Measurements from ENCODE around the gene MYL11.
A peak's percentile ranks its signal among the peaks of the same experiment; 100 is the strongest.

MYL11 gene

GRCh38 chr16:30371248-30371816, 3.3 kb upstream of the MYL11 start:
- DNase-seq (ENCODE audit: low read depth): no peak

GRCh38 chr16:30372038-30372712, 2.4 kb upstream of the MYL11 start:
- no peak for DNase-seq (ENCODE audit: low read depth)

- no peak for DNase-seq (ENCODE audit: low read depth)
These were observed 1.9 kb upstream of the MYL11 start for GRCh38 chr16:30372725-30373124.

- no peak for DNase-seq (ENCODE audit: low read depth)
These were observed 1.3 kb downstream of the MYL11 start for GRCh38 chr16:30375864-30376263.

DNA sequence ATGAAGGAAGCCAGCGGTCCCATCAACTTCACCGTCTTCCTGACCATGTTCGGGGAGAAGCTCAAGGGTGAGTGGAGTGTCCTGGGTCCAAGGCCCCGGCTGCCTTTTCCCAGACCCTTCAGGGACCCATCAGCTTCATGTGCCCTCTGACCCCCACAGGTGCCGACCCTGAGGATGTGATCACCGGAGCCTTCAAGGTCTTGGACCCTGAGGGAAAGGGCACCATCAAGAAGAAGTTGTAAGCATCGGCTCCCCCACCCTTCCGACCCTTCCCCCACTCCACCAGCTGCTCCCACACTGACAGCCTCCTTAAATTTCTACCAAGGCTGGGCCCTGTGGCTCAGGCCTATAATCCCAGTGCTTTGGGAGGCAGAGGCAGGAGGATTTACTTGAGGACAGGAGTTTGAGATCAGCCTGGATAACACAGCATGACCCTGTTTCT, 1.9 kb downstream of the MYL11 start:
- DNase-seq (ENCODE audit: low read depth): no peak

GRCh38 chr16:30377050-30377811, 2.6 kb downstream of the MYL11 start:
- no peak for DNase-seq (ENCODE audit: low read depth)

- DNase-seq (ENCODE audit: low read depth): peak; percentile 80
These were observed 3.2 kb downstream of the MYL11 start for GRCh38 chr16:30377812-30378235.

DNA sequence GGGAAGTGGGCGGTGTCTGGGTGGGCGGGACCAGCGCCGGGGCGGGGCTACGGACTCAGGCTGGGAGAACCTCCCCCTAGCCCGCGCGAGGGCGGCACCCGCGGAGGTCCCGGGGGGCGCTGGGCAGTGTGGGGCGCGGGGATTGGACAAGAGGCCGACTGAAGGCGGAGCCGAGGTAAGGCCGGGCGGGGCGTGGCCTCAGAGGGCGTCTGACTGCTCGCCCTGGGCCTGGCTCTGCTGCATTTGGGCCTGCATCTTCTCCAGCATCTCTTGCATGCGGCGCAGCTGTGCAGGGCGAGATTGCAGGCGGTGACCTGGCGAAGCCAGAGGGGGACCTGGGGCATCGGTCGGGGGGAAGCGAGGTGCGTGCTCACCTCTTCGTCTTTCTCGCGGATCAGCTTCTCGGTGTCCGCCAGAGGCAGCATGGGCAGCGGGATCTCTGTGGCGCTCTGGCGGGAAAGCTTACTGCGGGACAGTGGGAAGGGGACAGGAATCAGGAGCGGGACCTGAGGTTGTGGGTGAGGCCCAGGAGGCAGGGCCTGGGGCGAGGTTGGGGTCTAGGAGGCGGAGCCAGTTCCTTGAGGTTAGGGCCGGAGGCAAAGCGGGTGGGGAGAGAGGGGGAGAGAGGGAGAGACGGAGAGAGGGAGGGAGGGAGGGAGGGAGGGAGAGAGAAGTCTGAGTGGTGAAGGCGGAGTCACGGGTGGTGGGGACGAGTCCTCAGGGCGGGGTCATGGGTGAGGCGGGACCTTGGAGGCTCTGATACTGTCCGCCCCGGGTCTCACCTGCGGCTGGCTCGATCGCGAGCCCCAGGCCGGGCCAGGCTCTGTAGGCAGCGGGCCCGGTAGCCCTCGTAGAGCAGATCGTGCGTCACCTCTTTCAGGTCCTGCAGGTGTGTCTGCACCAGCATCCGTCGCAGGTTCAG, 3.9 kb downstream of the MYL11 start:
- DNase-seq (ENCODE audit: low read depth): peak; percentile 100

DNA sequence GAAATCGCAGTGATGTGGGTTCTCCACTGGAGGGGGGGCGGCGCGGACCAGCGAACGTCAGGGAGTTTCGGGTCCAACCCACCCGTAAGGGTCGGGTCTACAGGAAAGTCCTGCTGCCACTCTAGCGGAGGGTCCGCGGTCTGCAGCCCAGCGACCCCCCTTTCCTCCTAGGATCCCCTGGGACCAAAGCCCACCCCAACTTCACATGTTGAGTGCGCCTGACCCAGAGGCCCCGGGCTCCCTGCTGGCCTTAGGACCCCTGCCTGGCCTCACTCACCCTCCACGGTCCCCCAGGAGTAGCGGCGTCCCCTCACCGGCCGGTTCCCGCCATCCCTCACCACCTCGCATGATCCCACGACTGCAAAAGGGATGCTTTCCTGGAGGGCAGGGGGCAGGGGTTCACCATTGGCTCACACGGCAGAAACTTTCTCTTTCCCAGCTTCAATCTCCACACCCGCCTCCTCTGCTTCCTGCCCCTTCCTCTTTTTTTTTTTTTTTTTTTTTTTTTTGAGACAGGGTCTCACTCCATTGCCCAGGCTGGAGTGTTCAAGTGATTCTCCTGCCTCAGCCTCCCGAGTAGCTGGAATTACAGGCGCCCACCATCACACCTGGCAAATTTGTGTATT, 4.7 kb downstream of the MYL11 start:
- no peak for DNase-seq (ENCODE audit: low read depth)

GRCh38 chr16:30380072-30380802, 5.6 kb downstream of the MYL11 start:
- DNase-seq (ENCODE audit: low read depth): no peak

DNA sequence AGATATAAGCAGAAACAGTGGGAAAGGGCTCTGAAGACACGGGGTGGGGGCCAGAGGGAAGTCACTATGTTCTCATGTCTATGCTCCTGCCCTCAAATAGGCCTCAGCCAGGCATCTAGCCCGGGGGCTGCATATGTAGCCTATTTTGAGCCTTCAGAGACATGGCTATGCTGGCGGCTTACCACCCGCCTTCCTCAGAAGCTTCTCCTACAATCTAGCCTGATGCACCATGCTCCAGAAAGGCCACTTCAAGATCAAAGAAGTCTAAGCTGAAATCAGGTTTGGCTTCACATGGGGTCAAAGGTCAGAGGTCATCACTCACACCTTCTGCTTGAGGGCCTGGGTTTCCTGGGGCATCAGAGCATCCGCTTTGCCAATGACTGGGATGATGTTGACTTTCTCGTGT, 6.2 kb downstream of the MYL11 start:
- no peak for DNase-seq (ENCODE audit: low read depth)

- no peak for DNase-seq (ENCODE audit: low read depth)
These were observed 6.9 kb downstream of the MYL11 start for GRCh38 chr16:30381291-30382041.

GRCh38 chr16:30382111-30382881, 7.7 kb downstream of the MYL11 start, which contains the start of gene SEPTIN1:
Gene SEPTIN1 (minus strand): TSS chr16:30382561. CDS start chr16:30382542, 19 bp downstream.
- DNase-seq (ENCODE audit: low read depth): peak; percentile 69

DNA sequence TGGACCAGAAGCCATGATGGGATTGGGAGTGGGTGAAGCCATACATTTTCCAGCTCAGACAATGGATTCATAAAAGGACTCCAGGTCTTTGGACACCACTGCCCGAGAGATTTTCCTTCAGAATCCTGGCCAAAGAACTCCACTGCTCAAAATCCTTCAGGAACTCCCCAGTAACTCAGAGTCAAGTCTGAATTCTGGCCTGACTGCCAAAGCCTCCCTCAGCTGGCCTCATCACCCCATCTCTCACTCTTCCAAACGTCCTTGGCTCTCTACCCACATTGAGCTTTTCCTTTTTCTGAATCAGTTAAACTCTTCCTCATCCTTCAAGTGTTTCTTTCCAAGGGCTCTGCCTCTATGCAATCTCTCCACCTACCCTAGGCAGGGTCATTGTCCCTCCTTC, 8.9 kb downstream of the MYL11 start:
- no peak for DNase-seq (ENCODE audit: low read depth)

DNA sequence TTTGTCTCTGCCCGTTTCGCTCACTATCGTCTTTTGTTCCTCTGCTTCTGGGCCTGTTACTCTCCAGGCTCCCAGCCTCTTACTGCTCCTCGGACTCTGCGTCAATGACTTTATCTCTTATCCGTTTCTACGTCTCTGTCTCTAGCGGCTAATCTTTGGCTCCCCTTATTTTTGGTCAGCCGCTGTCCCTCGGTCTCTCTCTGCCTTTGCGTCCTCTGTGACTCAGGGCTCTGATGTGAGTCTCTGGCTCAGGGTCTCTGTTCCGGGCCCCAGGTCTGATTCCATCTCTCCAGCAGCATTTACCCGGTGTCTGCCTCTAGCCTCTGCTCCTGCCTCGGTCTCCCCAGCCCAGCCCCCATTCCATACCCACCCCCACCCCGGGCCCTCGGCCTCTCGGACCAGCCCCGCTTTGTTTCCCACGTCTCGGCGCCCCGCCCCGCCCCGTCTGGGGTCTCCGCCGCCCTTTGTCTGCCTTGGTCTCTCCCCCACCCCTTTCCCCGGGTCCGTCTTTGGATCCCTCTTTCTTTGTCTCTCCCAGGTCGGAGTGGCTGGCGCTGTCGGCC, 20.1 kb downstream of the MYL11 start:
- DNase-seq (ENCODE audit: low read depth): no peak

GRCh38 chr16:30395155-30395991, 20.8 kb downstream of the MYL11 start, which contains the start of gene ZNF48:
Gene ZNF48 (plus strand): TSS chr16:30395420. CDS start chr16:30395795, 375 bp downstream.
- DNase-seq (ENCODE audit: low read depth): peak; percentile 47

DNA sequence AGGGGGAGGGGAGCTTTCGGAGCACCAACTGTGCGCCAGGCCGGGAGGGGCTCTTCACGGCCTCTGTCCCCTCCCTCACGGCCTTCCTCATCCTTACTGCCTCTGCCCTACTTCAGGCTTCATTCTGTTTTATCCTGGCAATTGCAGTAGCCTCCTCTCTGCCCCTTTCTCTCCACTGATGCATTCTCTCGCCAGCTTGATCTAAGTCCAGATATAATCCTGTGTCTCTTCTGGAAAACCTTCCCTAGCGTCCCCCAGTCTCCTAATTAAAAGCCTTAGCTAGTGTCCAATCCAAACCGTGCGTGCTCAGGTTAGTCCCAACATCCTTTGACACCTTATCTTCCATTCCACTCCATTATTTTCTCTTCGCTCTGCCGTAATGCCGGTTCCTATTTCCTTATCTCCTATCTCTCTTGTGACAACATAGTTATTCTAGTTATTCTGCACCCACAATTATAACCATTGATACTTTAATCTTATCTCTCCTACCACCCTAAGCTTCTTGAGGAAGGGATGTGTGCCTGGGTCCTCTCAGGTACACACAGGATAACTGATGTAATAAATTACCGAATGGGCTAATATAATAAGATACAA, 21.5 kb downstream of the MYL11 start:
- no peak for DNase-seq (ENCODE audit: low read depth)

Measured in activated T-helper 1 cell treated with Interleukin-2 at 50 U/mL for 16 hours (primary cell).